Sigmoid colon (tissue), 7 donors: ENCODE data around the gene NT5M. TPM values are rescaled to one million over a fixed set of nuclear protein-coding genes. Genes with fewer than 3 reads are reported as not detected.
"Not testable (repeated sequence)": the region's sequence is repeated elsewhere in the genome, so short reads cannot be mapped to it uniquely, and the experiment has no call there.

Source experiments
- DNase-seq: peaks from one replicate; pipeline ENCODE4 v3.0.0-alpha.2; 2019
- H3K27ac ChIP-seq, 4 donors: fragments of 200-600 bp; sonication (generic); one replicate each; pipeline ENCODE4 v1.5.1; 2016 to 2019; ENCODE audit warnings: mild to moderate bottlenecking in 1 of 4
- H3K27me3 ChIP-seq, 3 donors: fragments of 200-600 bp; sonication (generic); one replicate each; pipeline ENCODE4 v1.5.1; 2019; ENCODE audit warnings: mild to moderate bottlenecking in 1 of 3
- H3K36me3 ChIP-seq, 4 donors: fragments of 200-600 bp; sonication (generic); one replicate each; pipeline ENCODE4 v1.5.1; 2016 to 2019
- H3K4me1 ChIP-seq, 4 donors: fragments of 200-600 bp; sonication (generic); one replicate each; pipeline ENCODE4 v1.5.1; 2017 to 2019
- H3K4me3 ChIP-seq, 4 donors: fragments of 200-600 bp; sonication (generic); one replicate each; pipeline ENCODE4 v1.5.1; 2017 to 2019; ENCODE audit warnings: mild to moderate bottlenecking in 2 of 4, moderate library complexity in 1 of 4
- H3K9me3 ChIP-seq, 4 donors: fragments of 200-600 bp in 3 of 4; sonication (generic) in 3 of 4; one replicate each; pipeline versions ENCODE4 v1.5.1 to v1.6.1; 2013 to 2019
- CTCF ChIP-seq, 4 experiments: fragments of 450-650 bp in 3 of 4; fragments of 200-600 bp in 1 of 4; IDR thresholded peaks; one replicate each; pipeline ENCODE4 v1.5.1; 2016 to 2019; ENCODE audit warnings: antibody characterized with exemption in 4 of 4, mild to moderate bottlenecking in 3 of 4, moderate library complexity in 2 of 4
- EP300 ChIP-seq, 4 donors: sonication (generic); formaldehyde crosslinking; IDR thresholded peaks; one replicate each; pipeline ENCODE4 v1.6.1; 2017; ENCODE audit warnings: antibody characterized with exemption in 4 of 4
- POLR2A ChIP-seq, 2 donors: fragments of 450-650 bp; IDR thresholded peaks; one replicate each; pipeline ENCODE4 v1.6.1; 2016; ENCODE audit warnings: antibody characterized with exemption in 2 of 2, mild to moderate bottlenecking in 2 of 2, moderate library complexity in 2 of 2
- POLR2AphosphoS5 ChIP-seq, 4 donors: sonication (generic); formaldehyde crosslinking; IDR thresholded peaks; one replicate each; pipeline ENCODE4 v1.6.1; 2017; ENCODE audit warnings: antibody characterized with exemption in 4 of 4
- WGBS, 2 donors: extraction: QIAGEN DNeasy Blood & Tissue Kit; methylation state at CpG; one replicate each; pipeline ENCODE4 v1.1.7; 2013; 5-methylcytosine and 5-hydroxymethylcytosine counted together
- intact Hi-C: fragments of 100-400 bp; cut with DNase I; formaldehyde crosslinking; loops from one replicate; pipeline ENCODE4 v1.15.1; 2023
- polyA plus RNA-seq, 3 donors: library from polyadenylated mRNA; stranded (reverse); fragments of 200-250 nt; gene quantifications; one replicate each; pipeline ENCODE4 v1.2.3, GENCODE V29; 2013
- total RNA-seq, 4 donors: library from RNA; depleted of rRNA; stranded (reverse); fragments of >200 nt; gene quantifications; one replicate each; pipeline ENCODE4 v1.1.0, GENCODE V29; 2016
- donor health status: healthy with polysubstance abuse.
- donor health status: Bipolar disorder and iron deficiency.
- donor health status: healthy.

NT5M gene
- total and polyA plus RNA-seq, 7 donors: 0.92 to 5.8 (median 4.3) TPM

- 49 to 70% methylated on average over 18 of the region's 18 CpGs for WGBS, 2 donors
- peaks cover 0 to 27% (median 4%) of the 10 kb centered on the region in 3 donors for H3K27me3 ChIP-seq
- no peaks in the 10 kb centered on the region for H3K9me3 ChIP-seq
- no peak for TF ChIP-seq POLR2AphosphoS5 (IDR thresholded peaks at IDR 0.05)
- no peak for TF ChIP-seq POLR2A (IDR thresholded peaks at IDR 0.05)
- no peak for TF ChIP-seq EP300 (IDR thresholded peaks at IDR 0.05)
- TF ChIP-seq CTCF (IDR thresholded peaks at IDR 0.05): no peak
- no peak overlapping the region for H3K4me3 ChIP-seq
- no peaks in the 10 kb centered on the region for H3K4me1 ChIP-seq
- intact Hi-C loops: no loop called here
- H3K36me3 ChIP-seq: no peaks in the 10 kb centered on the region
- no peak for DNase-seq
- no peak overlapping the region for H3K27ac ChIP-seq
Observed at GRCh38 chr17:17380145-17380925, 77.2 kb downstream of the NT5M start.

GRCh38 chr17:17381446-17382064 is 78.4 kb downstream of the NT5M start:
- Histone ChIP-seq H3K4me3 (no peak overlapping the region), H3K27ac (no peak overlapping the region), H3K9me3 (no peaks in the 10 kb centered on the region), H3K27me3 (peaks cover 0 to 27% (median 4%) of the 10 kb centered on the region in 3 donors), H3K36me3 (no peaks in the 10 kb centered on the region), H3K4me1 (no peaks in the 10 kb centered on the region)
- DNase-seq: no peak
- WGBS, 2 donors: 22 to 62% methylated on average over 6 of the region's 6 CpGs
- TF ChIP-seq POLR2A (IDR thresholded peaks at IDR 0.05) (no peak), EP300 (IDR thresholded peaks at IDR 0.05) (no peak), POLR2AphosphoS5 (IDR thresholded peaks at IDR 0.05) (no peak), CTCF (IDR thresholded peaks at IDR 0.05) (no peak)
- intact Hi-C loops: no loop called here

- Histone ChIP-seq H3K27me3 (peaks cover 0 to 27% (median 4%) of the 10 kb centered on the region in 3 donors), H3K27ac (no peak overlapping the region), H3K9me3 (no peaks in the 10 kb centered on the region), H3K4me1 (no peaks in the 10 kb centered on the region), H3K36me3 (no peaks in the 10 kb centered on the region), H3K4me3 (no peak overlapping the region)
- DNase-seq: no peak
- intact Hi-C loops: no loop called here
- WGBS, 2 donors: 57 to 80% methylated on average over 3 of the region's 3 CpGs
- TF ChIP-seq CTCF (IDR thresholded peaks at IDR 0.05) (no peak), EP300 (IDR thresholded peaks at IDR 0.05) (no peak), POLR2AphosphoS5 (IDR thresholded peaks at IDR 0.05) (no peak), POLR2A (IDR thresholded peaks at IDR 0.05) (no peak)
Observed at GRCh38 chr17:17382065-17382459, 78.9 kb downstream of the NT5M start.

GRCh38 chr17:17382971-17383370 is 79.8 kb downstream of the NT5M start:
- Histone ChIP-seq H3K9me3 (no peaks in the 10 kb centered on the region), H3K4me1 (no peaks in the 10 kb centered on the region), H3K36me3 (no peaks in the 10 kb centered on the region), H3K4me3 (no peak overlapping the region), H3K27me3 (peaks cover 0 to 32% (median 4%) of the 10 kb centered on the region in 3 donors), H3K27ac (no peak overlapping the region)
- intact Hi-C loops: no loop called here
- 63 to 82% methylated on average over 6 of the region's 6 CpGs for WGBS, 2 donors
- DNase-seq: no peak
- no peak for TF ChIP-seq CTCF (IDR thresholded peaks at IDR 0.05)
- TF ChIP-seq EP300 (IDR thresholded peaks at IDR 0.05): no peak
- TF ChIP-seq POLR2A (IDR thresholded peaks at IDR 0.05): no peak
- TF ChIP-seq POLR2AphosphoS5 (IDR thresholded peaks at IDR 0.05): no peak

- DNase-seq, H3K27ac ChIP-seq, H3K4me3 ChIP-seq, intact Hi-C loops, H3K9me3 ChIP-seq, H3K36me3 ChIP-seq, H3K4me1 ChIP-seq: not testable (repeated sequence)
- 95 to 96% methylated on average over 61 of the region's 61 CpGs for WGBS, 2 donors
- peaks cover 0 to 35% (median 6%) of the 10 kb centered on the region in 3 donors for H3K27me3 ChIP-seq
Observed at GRCh38 chr17:17383431-17384290, 80.5 kb downstream of the NT5M start.
